IMR-90 (cell line): Measurements from ENCODE around the gene CUTA. TPM values are rescaled to one million over a fixed set of nuclear protein-coding genes. Genes with fewer than 3 reads are reported as not detected.

Experiments used
- ATAC-seq: fragments of 200-7000 bp; cut with Tn5 transposase; 2 replicates; pipeline ENCODE4 v1.9.1; 2020; ENCODE audit warnings: low read depth, mild to moderate bottlenecking, moderate library complexity
- BruUV-seq: library from RNA; stranded (reverse); fragments of 400-500 nt; replicated peaks from 2 replicates; lab custom pipeline; 2021; lab: Mats Ljungman, UMichigan
- CTCF ChIA-PET: fragments of 300-600 bp; formaldehyde crosslinking; extraction: SDS; loops from one replicate; lab custom pipeline; 2021; ENCODE audit warnings: antibody characterized with exemption; lab: Yijun Ruan, JAX
- POLR2A ChIA-PET: fragments of 300-600 bp; sonication (Branson Sonifier 250); formaldehyde crosslinking; loops from one replicate; lab custom pipeline; 2022; ENCODE audit warnings: antibody characterized with exemption; ENCODE audit not compliant: unreplicated experiment; lab: Charles Lee
- DNase-seq: peaks from one replicate; pipeline ENCODE4 v3.0.0; 2013
- H2AFZ ChIP-seq: replicated peaks from 2 replicates; pipeline ENCODE3; 2013; ENCODE audit warnings: low read length, mild to moderate bottlenecking; ENCODE audit not compliant: poor library complexity
- H2AK5ac ChIP-seq: 2 replicates; pipeline ENCODE4 v1.6.1; 2013; ENCODE audit warnings: low read depth, low read length, inconsistent platforms
- H2AK9ac ChIP-seq: replicated peaks from 2 replicates; pipeline ENCODE3; 2013; ENCODE audit warnings: mild to moderate bottlenecking, low read depth, low read length, moderate library complexity; ENCODE audit not compliant: poor library complexity
- H2BK120ac ChIP-seq: 2 replicates; pipeline ENCODE4 v1.6.1; 2013; ENCODE audit warnings: low read depth, low read length, inconsistent platforms
- H2BK15ac ChIP-seq: 3 replicates; pipeline ENCODE4 v1.6.1; 2013; ENCODE audit warnings: low read depth, low read length, inconsistent platforms
- H2BK20ac ChIP-seq: 2 replicates; pipeline ENCODE4 v1.6.1; 2013; ENCODE audit warnings: low read depth, mild to moderate bottlenecking, inconsistent platforms, low read length, moderate library complexity
- H2BK5ac ChIP-seq: 2 replicates; pipeline ENCODE4 v1.6.1; 2013; ENCODE audit warnings: mild to moderate bottlenecking, low read depth, low read length, inconsistent platforms; ENCODE audit not compliant: poor library complexity, severe bottlenecking
- H3K14ac ChIP-seq: replicated peaks from 2 replicates; pipeline ENCODE4 v1.6.1; 2013; ENCODE audit warnings: low read depth, low read length, inconsistent platforms
- H3K18ac ChIP-seq: 2 replicates; pipeline ENCODE4 v1.6.1; 2013; ENCODE audit warnings: low read depth, low read length, control low read depth
- H3K23ac ChIP-seq: 2 replicates; pipeline ENCODE4 v1.6.1; 2013; ENCODE audit warnings: low read depth, low read length, inconsistent platforms
- H3K27ac ChIP-seq: 2 replicates; pipeline ENCODE4 v1.5.1; 2013; ENCODE audit warnings: mild to moderate bottlenecking, control low read depth, low read length; ENCODE audit not compliant: insufficient read depth
- H3K27me3 ChIP-seq: 2 replicates; pipeline ENCODE4 v1.6.1; 2013; ENCODE audit warnings: low read length; ENCODE audit not compliant: control insufficient read depth, insufficient read depth
- H3K36me3 ChIP-seq: 2 replicates; pipeline ENCODE4 v1.6.1; 2013; ENCODE audit warnings: low read length, mixed read lengths; ENCODE audit not compliant: control insufficient read depth, insufficient read depth
- H3K4ac ChIP-seq: 2 replicates; pipeline ENCODE4 v1.6.1; 2013; ENCODE audit warnings: low read depth, low read length, inconsistent platforms
- H3K4me1 ChIP-seq: 2 replicates; pipeline ENCODE4 v1.6.1; 2013; ENCODE audit warnings: low read length, mixed read lengths; ENCODE audit not compliant: control insufficient read depth, insufficient read depth
- H3K4me2 ChIP-seq: 2 replicates; pipeline ENCODE4 v1.6.1; 2013; ENCODE audit warnings: low read depth, mild to moderate bottlenecking, control low read depth, low read length, moderate library complexity
- H3K4me3 ChIP-seq: 2 replicates; pipeline ENCODE4 v1.5.1; 2013; ENCODE audit warnings: low read depth, mild to moderate bottlenecking, control low read depth, low read length, moderate library complexity; ENCODE audit not compliant: insufficient read depth
- H3K56ac ChIP-seq: 2 replicates; pipeline ENCODE4 v1.6.1; 2013; ENCODE audit warnings: low read length, inconsistent platforms; ENCODE audit not compliant: insufficient read depth; ENCODE audit errors: extremely low read depth
- H3K79me1 ChIP-seq, 2 experiments: 2 replicates each; pipeline ENCODE4 v1.6.1; 2013; ENCODE audit warnings: low read length in 2 of 2, inconsistent platforms in 1 of 2, low read depth in 1 of 2
- H3K9ac ChIP-seq: 2 replicates; pipeline ENCODE4 v1.6.1; 2013; ENCODE audit warnings: low read depth, low read length, control low read depth
- H3K9me1 ChIP-seq: 2 replicates; pipeline ENCODE4 v1.6.1; 2013; ENCODE audit warnings: low read length, inconsistent platforms; ENCODE audit not compliant: insufficient read depth
- H3K9me3 ChIP-seq: 2 replicates; pipeline ENCODE4 v1.6.1; 2013; ENCODE audit warnings: low read length; ENCODE audit not compliant: control insufficient read depth, insufficient read depth
- H4K20me1 ChIP-seq: 2 replicates; pipeline ENCODE4 v1.6.1; 2013; ENCODE audit warnings: low read length, inconsistent platforms; ENCODE audit not compliant: insufficient read depth
- H4K5ac ChIP-seq: 2 replicates; pipeline ENCODE4 v1.6.1; 2013; ENCODE audit warnings: mild to moderate bottlenecking, low read depth, low read length, control low read depth
- H4K8ac ChIP-seq, 2 experiments: 2 replicates each; pipeline ENCODE4 v1.6.1; 2013; ENCODE audit warnings: low read depth in 2 of 2, low read length in 2 of 2, control low read depth in 1 of 2, inconsistent platforms in 1 of 2
- H4K91ac ChIP-seq: 2 replicates; pipeline ENCODE4 v1.6.1; 2013; ENCODE audit warnings: low read depth, low read length, inconsistent platforms; ENCODE audit not compliant: insufficient read depth
- MAFK ChIP-seq: IDR thresholded peaks from 2 replicates; pipeline ENCODE4 v1.6.1; 2012; ENCODE audit warnings: low read depth, low read length, improper control_type of control experiment
- RAD21 ChIP-seq: IDR thresholded peaks from 2 replicates; pipeline ENCODE4 v1.6.1; 2012; ENCODE audit warnings: low read length, improper control_type of control experiment
- WGBS, 2 experiments: methylation state at CpG; one replicate each; pipeline versions ENCODE4 v1.1.5 to v1.1.7; 2013; ENCODE audit warnings: missing lambda C conversion rate in 2 of 2; ENCODE audit not compliant: insufficient read length in 1 of 2; ENCODE audit errors: extremely low coverage in 2 of 2; 5-methylcytosine and 5-hydroxymethylcytosine counted together
- dilution Hi-C: fragments of 300-500 bp; cut with HindIII; formaldehyde crosslinking; loops from one replicate; pipeline ENCODE4 v1.14.3; 2018; ENCODE audit warnings: low sequenced_read_pairs; ENCODE audit not compliant: unreplicated experiment
- in situ Hi-C: fragments of 300-500 bp; cut with MboI; formaldehyde crosslinking; loops from 3 replicates; pipeline ENCODE4 v1.14.3; 2019; ENCODE audit warnings: low sequenced_read_pairs, inconsistent platforms, mixed read lengths
- intact Hi-C: fragments of 100-400 bp; cut with micrococcal nuclease; formaldehyde crosslinking; loops from 2 replicates; pipeline ENCODE4 v1.10.0; 2022
- polyA plus RNA-seq, 3 experiments: library from polyadenylated mRNA; depleted of rRNA; stranded (reverse); fragments of >200 nt; gene quantifications; 2 replicates each; pipeline ENCODE4 v1.2.3, GENCODE V29; 2012; ENCODE audit warnings: low replicate concordance in 1 of 3
- total RNA-seq: library from RNA; depleted of rRNA; stranded (reverse); fragments of >200 nt; gene quantifications from 2 replicates; pipeline ENCODE4 v1.2.3, GENCODE V29; 2012

CUTA gene
- total and polyA plus RNA-seq, 2 of the 4 experiments (the other 2 are of a cell fraction) = 136 to 427 TPM

GRCh38 chr6:33466075-33466735 lies 48.3 kb upstream of the CUTA start:
- intact Hi-C loops = no loop called here
- Histone ChIP-seq H3K18ac (no peak overlapping the region), H2BK20ac (no peak overlapping the region), H3K9me3 (no peaks in the 10 kb centered on the region), H4K8ac (no peak overlapping the region), H3K14ac (no peak overlapping the region), H3K23ac (no peak overlapping the region), H3K79me1 (no peaks in the 10 kb centered on the region), H2AK9ac (no peak overlapping the region), H3K36me3 (no peaks in the 10 kb centered on the region), H4K20me1 (no peaks in the 10 kb centered on the region), H2AFZ (no peak overlapping the region), H4K91ac (no peak overlapping the region), H3K27ac (no peak overlapping the region), H2BK5ac (no peak overlapping the region), H4K5ac (no peak overlapping the region), H3K9me1 (no peaks in the 10 kb centered on the region), H3K56ac (no peak overlapping the region), H3K27me3 (peaks cover 16% of the 10 kb centered on the region), H2BK15ac (no peak overlapping the region), H2BK120ac (no peak overlapping the region), H3K9ac (no peak overlapping the region), H3K4me2 (no peak overlapping the region), H3K4me1 (no peaks in the 10 kb centered on the region), H3K4ac (no peak overlapping the region), H3K4me3 (no peak overlapping the region), H2AK5ac (no peak overlapping the region)
- WGBS, 2 experiments = 79% methylated on average over 3 of the region's 4 CpGs; no CpG with 5 or more reads in 1 of the 2 experiments
- ChIA-PET POLR2A (no interaction called here), CTCF (no interaction called here)
- TF ChIP-seq RAD21 = no peak
- no peak for TF ChIP-seq MAFK
- no TSS peak for BruUV-seq
- DNase-seq (no peak), ATAC-seq (no peak)
- in situ Hi-C loops = no loop called here
- dilution Hi-C loops = no loop called here
